H1 (cell line): ENCODE results near the gene RILPL2. TPM values are rescaled to one million over a fixed set of nuclear protein-coding genes. Genes with fewer than 3 reads are reported as not detected.
"Not testable (repeated sequence)": the region's sequence is repeated elsewhere in the genome, so short reads cannot be mapped to it uniquely, and the experiment has no call there.

Experiments used
- CTCF ChIA-PET: fragments of 300-600 bp; sonication (Branson Sonifier 250); formaldehyde crosslinking; loops from one replicate; lab custom pipeline; 2021; ENCODE audit not compliant: partially characterized antibody; lab: Charles Lee
- POLR2A ChIA-PET: fragments of 300-600 bp; sonication (Branson Sonifier 250); formaldehyde crosslinking; loops from one replicate; lab custom pipeline; 2021; ENCODE audit warnings: inconsistent platforms; ENCODE audit not compliant: partially characterized antibody; lab: Charles Lee
- DNase-seq, 2 experiments: peaks; one replicate each; pipeline versions ENCODE4 v3.0.0 to v3.0.0-alpha.2; 2010 to 2022; ENCODE audit warnings: low spot score in 2 of 2, low read depth in 1 of 2, mixed read lengths in 1 of 2
- FAIRE-seq: peaks from 2 replicates; lab custom pipeline; 2011; peaks lifted over from hg19 to GRCh38; lab: Jason Lieb, UNC
- H2AFZ ChIP-seq: 2 replicates; pipeline ENCODE4 v1.8.1; 2012; ENCODE audit warnings: low read length, inconsistent platforms
- H2AK5ac ChIP-seq: 2 replicates; pipeline ENCODE4 v1.6.1; 2013; ENCODE audit warnings: low read depth, low read length
- H2BK120ac ChIP-seq: replicated peaks from 2 replicates; pipeline ENCODE3; 2013; ENCODE audit warnings: low read depth, low read length, inconsistent platforms
- H2BK12ac ChIP-seq: 2 replicates; pipeline ENCODE4 v1.6.1; 2013; ENCODE audit warnings: low read depth, low read length
- H2BK15ac ChIP-seq: 2 replicates; pipeline ENCODE4 v1.6.1; 2013; ENCODE audit warnings: low read length
- H2BK20ac ChIP-seq: 2 replicates; pipeline ENCODE4 v1.6.1; 2013; ENCODE audit warnings: low read length
- H2BK5ac ChIP-seq: 2 replicates; pipeline ENCODE4 v1.6.1; 2013; ENCODE audit warnings: low read depth, low read length
- H3K14ac ChIP-seq: 2 replicates; pipeline ENCODE4 v1.6.1; 2013; ENCODE audit warnings: inconsistent platforms; ENCODE audit not compliant: insufficient read length
- H3K18ac ChIP-seq: 2 replicates; pipeline ENCODE4 v1.6.1; 2013; ENCODE audit warnings: low read length; ENCODE audit errors: extremely low read depth
- H3K23ac ChIP-seq: 2 replicates; pipeline ENCODE4 v1.6.1; 2013; ENCODE audit warnings: inconsistent platforms; ENCODE audit not compliant: insufficient read length
- H3K23me2 ChIP-seq: 2 replicates; pipeline ENCODE4 v1.6.1; 2013; ENCODE audit warnings: low read depth, low read length
- H3K27ac ChIP-seq: 2 replicates; pipeline ENCODE4 v1.6.1; 2011; ENCODE audit warnings: low read depth, low read length, inconsistent platforms
- H3K27me3 ChIP-seq, 4 experiments: replicated peaks in 1 of 4; 1 replicate in 1 of 4; 2 replicates in 3 of 4; pipeline versions ENCODE4 v1.6.1 to v1.8.1; 2011 to 2013; ENCODE audit warnings: low read length in 3 of 4, mild to moderate bottlenecking in 3 of 4, inconsistent platforms in 2 of 4, mixed read lengths in 2 of 4, moderate library complexity in 1 of 4; ENCODE audit not compliant: control insufficient read depth in 3 of 4, insufficient read depth in 3 of 4; ENCODE audit errors: extremely low read depth in 1 of 4
- H3K36me3 ChIP-seq, 4 experiments: 2 replicates each; pipeline versions ENCODE4 v1.6.1 to v1.8.1; 2011 to 2013; ENCODE audit warnings: mild to moderate bottlenecking in 4 of 4, low read length in 3 of 4, moderate library complexity in 2 of 4, control low read depth in 1 of 4, inconsistent platforms in 1 of 4; ENCODE audit not compliant: insufficient read depth in 4 of 4, control insufficient read depth in 2 of 4
- H3K4ac ChIP-seq: replicated peaks from 2 replicates; pipeline ENCODE3; 2013; ENCODE audit warnings: low read length, low read depth, mixed read lengths, inconsistent platforms; ENCODE audit not compliant: insufficient read length
- H3K4me1 ChIP-seq, 4 experiments: replicated peaks in 1 of 4; 1 replicate in 1 of 4; 2 replicates in 3 of 4; pipeline versions ENCODE4 v1.6.1 to v1.8.1; 2011 to 2013; ENCODE audit warnings: low read length in 3 of 4, inconsistent platforms in 2 of 4, mixed read lengths in 1 of 4; ENCODE audit not compliant: insufficient read depth in 4 of 4, control insufficient read depth in 3 of 4
- H3K4me2 ChIP-seq, 2 experiments: 2 replicates each; pipeline versions ENCODE4 v1.6.1 to v1.8.1; 2011 to 2013; ENCODE audit warnings: low read depth in 2 of 2, low read length in 2 of 2, control low read depth in 1 of 2, inconsistent platforms in 1 of 2, mild to moderate bottlenecking in 1 of 2; ENCODE audit not compliant: insufficient read depth in 1 of 2
- H3K4me3 ChIP-seq, 4 experiments: fragments of 200-600, 300-600 bp in 1 of 4; sonication (generic), shearing (Covaris generic), sonication (Bioruptor Twin) in 1 of 4; 2 replicates each; pipeline versions ENCODE4 v1.5.1 to v1.8.1; 2011 to 2016; ENCODE audit warnings: low read length in 4 of 4, low read depth in 3 of 4, control low read depth in 2 of 4, inconsistent platforms in 2 of 4, mild to moderate bottlenecking in 2 of 4, mixed read lengths in 1 of 4, moderate library complexity in 1 of 4; ENCODE audit not compliant: insufficient read depth in 2 of 4; ENCODE audit errors: extremely low read depth in 1 of 4
- H3K56ac ChIP-seq: replicated peaks from 2 replicates; pipeline ENCODE3; 2013; ENCODE audit warnings: low read depth, mild to moderate bottlenecking, mixed read lengths, low read length, inconsistent platforms; ENCODE audit not compliant: insufficient read length
- H3K79me1 ChIP-seq: 2 replicates; pipeline ENCODE4 v1.6.1; 2013; ENCODE audit warnings: low read depth, low read length, control low read depth
- H3K79me2 ChIP-seq, 2 experiments: 2 replicates each; pipeline versions ENCODE4 v1.6.1 to v1.8.1; 2012 to 2013; ENCODE audit warnings: low read length in 2 of 2, mild to moderate bottlenecking in 2 of 2, inconsistent platforms in 1 of 2; ENCODE audit not compliant: insufficient read depth in 2 of 2, control insufficient read depth in 1 of 2
- H3K9ac ChIP-seq, 4 experiments: replicated peaks in 1 of 4; 1 replicate in 1 of 4; 2 replicates in 3 of 4; pipeline versions ENCODE4 v1.6.1 to v1.8.1; 2011 to 2013; ENCODE audit warnings: low read depth in 3 of 4, low read length in 3 of 4, control low read depth in 2 of 4, mild to moderate bottlenecking in 2 of 4, moderate library complexity in 2 of 4, inconsistent platforms in 1 of 4; ENCODE audit errors: extremely low read depth in 1 of 4
- H3K9me3 ChIP-seq, 2 experiments: 2 replicates each; pipeline versions ENCODE4 v1.6.1 to v1.8.1; 2012 to 2013; ENCODE audit warnings: mild to moderate bottlenecking in 2 of 2, moderate library complexity in 2 of 2, control low read depth in 1 of 2, inconsistent platforms in 1 of 2, low read depth in 1 of 2, low read length in 1 of 2, mixed read lengths in 1 of 2; ENCODE audit not compliant: insufficient read depth in 2 of 2
- H4K20me1 ChIP-seq, 2 experiments: replicated peaks in 1 of 2; 2 replicates each; pipeline versions ENCODE3 to v1.8.1; 2011 to 2013; ENCODE audit warnings: inconsistent platforms in 2 of 2, low read length in 2 of 2, mild to moderate bottlenecking in 1 of 2; ENCODE audit not compliant: insufficient read depth in 2 of 2, control insufficient read depth in 1 of 2
- H4K5ac ChIP-seq: 2 replicates; pipeline ENCODE4 v1.6.1; 2013; ENCODE audit warnings: low read length, low read depth, mixed read lengths, inconsistent platforms; ENCODE audit not compliant: insufficient read length
- H4K8ac ChIP-seq: 2 replicates; pipeline ENCODE4 v1.8.0; 2013; ENCODE audit warnings: mild to moderate bottlenecking, moderate library complexity, low read length, inconsistent platforms; ENCODE audit not compliant: insufficient read depth; ENCODE audit errors: extremely low read depth
- H4K91ac ChIP-seq: replicated peaks from 2 replicates; pipeline ENCODE3; 2013; ENCODE audit warnings: low read length, mixed read lengths, inconsistent platforms; ENCODE audit not compliant: insufficient read length
- EP300 ChIP-seq, 2 experiments: IDR thresholded peaks; 1 replicate in 1 of 2; 2 replicates in 1 of 2; pipeline ENCODE4 v1.6.1; 2011 to 2012; ENCODE audit warnings: low read depth in 2 of 2, low read length in 2 of 2, mild to moderate bottlenecking in 2 of 2, borderline replicate concordance in 1 of 2, inconsistent platforms in 1 of 2, moderate library complexity in 1 of 2
- TAF1 ChIP-seq: IDR thresholded peaks from 2 replicates; pipeline ENCODE4 v1.6.1; 2011; ENCODE audit warnings: mild to moderate bottlenecking, low read depth, low read length
- WGBS, 2 experiments: shearing (Covaris generic) in 1 of 2; methylation state at CpG; one replicate each; pipeline versions ENCODE4 v1.1.6 to v1.1.7; 2013 to 2015; ENCODE audit warnings: low lambda C conversion rate in 2 of 2, mixed read lengths in 2 of 2, inconsistent platforms in 1 of 2, low coverage in 1 of 2, missing lambda C conversion rate in 1 of 2; ENCODE audit not compliant: insufficient replicate concordance in 2 of 2, insufficient coverage in 1 of 2, insufficient read length in 1 of 2; ENCODE audit errors: extremely low coverage in 1 of 2, missing lambda C conversion rate in 1 of 2; 5-methylcytosine and 5-hydroxymethylcytosine counted together
- polyA plus RNA-seq, 7 experiments: library from polyadenylated mRNA; depleted of rRNA in 3 of 7; stranded (reverse) in 5 of 7; unstranded in 2 of 7; fragments of >200 nt in 5 of 7; fragments of 200-250 nt in 2 of 7; gene quantifications; 1 replicate in 5 of 7; 2 replicates in 1 of 7; 4 replicates in 1 of 7; pipeline versions ENCODE4 v1.2.1 to v1.2.3, GENCODE V29; 2011 to 2013; ENCODE audit warnings: missing spikeins in 2 of 7, mixed read lengths in 2 of 7
- total RNA-seq: library from RNA; stranded (reverse); fragmentation: NEBNext Ultra II Directional; extraction: Animal tissue kit (Norgen Biotek cat#: 25700); gene quantifications from 2 replicates; pipeline ENCODE4 v1.2.1, GENCODE V29; 2021

RILPL2 gene
- total and polyA plus RNA-seq, 2 of the 8 experiments (the other 6 are each of a cell fraction or from before 2014, with no cell fraction given), result 0.77 to 1.4 TPM

GRCh38 chr12:123410041-123410412 lies 26.5 kb downstream of the RILPL2 start (continued):
- no peak for TF ChIP-seq EP300 (IDR thresholded peaks at IDR 0.05; ENCODE audit: borderline replicate concordance in 1 of 2, low read depth in 2 of 2, low read length in 2 of 2)
- TF ChIP-seq TAF1, result no peak

- H4K91ac ChIP-seq, H3K79me2 ChIP-seq, H4K5ac ChIP-seq, H3K4me3 ChIP-seq, H3K9ac ChIP-seq, H3K4me2 ChIP-seq, H2BK120ac ChIP-seq, H4K8ac ChIP-seq, H3K27ac ChIP-seq, H2BK5ac ChIP-seq, H2BK15ac ChIP-seq, H2AK5ac ChIP-seq, H2AFZ ChIP-seq, H3K36me3 ChIP-seq, DNase-seq, H3K4me1 ChIP-seq, H3K18ac ChIP-seq, H3K79me1 ChIP-seq, H3K4ac ChIP-seq, H4K20me1 ChIP-seq, FAIRE-seq, H3K23me2 ChIP-seq, H3K14ac ChIP-seq, H3K23ac ChIP-seq, H2BK20ac ChIP-seq, H3K56ac ChIP-seq, H2BK12ac ChIP-seq, H3K9me3 ChIP-seq, H3K27me3 ChIP-seq: not testable (repeated sequence)
- ChIA-PET POLR2A (interaction anchor here (1.1 to 1.8 kb wide), 3 partner anchors 16 to 26 kb away, joined by 3 to 5 read pairs (median 3); partner anchors contain the start of gene KMT5A), CTCF (interaction anchor here (0.6 to 2.0 kb wide), 4 partner anchors 9 to 172 kb away, joined by 3 to 7 read pairs (median 4); no protein-coding TSS in a partner anchor)
- WGBS, 2 experiments, result 89% methylated on average over 11 of the region's 11 CpGs; no CpG with 5 or more reads in 1 of the 2 experiments
These were observed 27.0 kb downstream of the RILPL2 start for GRCh38 chr12:123409284-123410040.
